Lower leg skin (tissue), 3 donors: Measurements from ENCODE around the gene EGLN1.

Experiments used
- CTCF ChIP-seq, 3 donors: fragments of 450-650 bp; IDR thresholded peaks; one replicate each; pipeline ENCODE4 v1.5.1; 2016; ENCODE audit warnings: antibody characterized with exemption in 3 of 3, mild to moderate bottlenecking in 3 of 3, moderate library complexity in 2 of 3
- POLR2A ChIP-seq, 2 donors: fragments of 450-650 bp; IDR thresholded peaks; one replicate each; pipeline ENCODE4 v1.6.1; 2016 to 2017; ENCODE audit warnings: antibody characterized with exemption in 2 of 2, mild to moderate bottlenecking in 1 of 2, moderate library complexity in 1 of 2

GRCh38 chr1:231465051-231465450 lies 43.0 kb upstream of the EGLN1 start:
- TF ChIP-seq POLR2A (IDR thresholded peaks at IDR 0.05) (no peak), CTCF (IDR thresholded peaks at IDR 0.05) (no peak)
